GM18867 (cell line): ENCODE measurements around the gene GPATCH2.
"Not testable (repeated sequence)": the region's sequence is repeated elsewhere in the genome, so short reads cannot be mapped to it uniquely, and the experiment has no call there.

Experiments
- ATAC-seq: cut with Tn5 transposase; IDR thresholded peaks from one replicate; pipeline ENCODE4 v1.9.1; 2021; ENCODE audit warnings: mild to moderate bottlenecking, moderate library complexity; ENCODE audit not compliant: unreplicated experiment

Gene GPATCH2

DNA sequence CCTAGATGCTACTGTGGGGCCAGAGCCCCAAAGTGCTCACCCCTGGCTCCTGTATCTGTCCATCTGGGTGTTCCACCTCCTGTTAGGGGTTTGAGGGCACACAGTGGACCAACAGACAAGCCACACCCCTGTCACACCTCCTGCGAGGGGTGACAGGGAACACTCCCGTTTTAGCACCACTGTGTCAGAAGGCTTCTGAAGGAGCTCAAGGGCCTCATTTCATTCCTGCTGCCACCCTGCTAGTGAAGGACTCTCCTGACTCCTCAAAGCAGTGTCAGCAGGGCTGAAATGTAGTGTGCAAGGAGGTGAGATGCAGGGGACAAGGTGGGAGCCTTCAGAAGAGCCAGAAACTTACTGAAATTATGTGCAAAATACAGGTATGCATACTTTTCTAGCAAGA lies 174.6 kb downstream of the GPATCH2 start:
- no peak for ATAC-seq

GRCh38 chr1:217453816-217454215 lies 177.1 kb downstream of the GPATCH2 start:
- no peak for ATAC-seq

DNA sequence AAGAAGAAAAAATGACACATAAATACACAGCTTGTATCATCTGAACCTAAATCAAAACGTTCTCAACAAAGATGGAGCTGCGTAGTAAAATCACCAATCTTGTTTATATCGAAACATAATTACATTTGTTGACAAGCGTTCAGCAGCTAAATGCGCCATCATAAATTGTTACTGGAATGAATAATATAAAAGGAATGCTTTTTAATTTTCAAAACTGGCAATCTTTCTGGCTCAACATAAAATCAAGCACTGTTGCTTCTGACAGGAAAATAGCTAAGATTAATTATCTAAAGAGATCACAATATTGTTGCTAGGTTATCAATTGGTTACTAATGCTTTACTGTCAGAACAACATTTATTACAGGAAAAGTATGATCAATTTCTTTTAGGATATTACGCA lies 181.5 kb downstream of the GPATCH2 start:
- no peak for ATAC-seq

- no peak for ATAC-seq
Observed at GRCh38 chr1:217443845-217444244, 187.0 kb downstream of the GPATCH2 start.

GRCh38 chr1:217437376-217437775 lies 193.5 kb downstream of the GPATCH2 start:
- no peak for ATAC-seq

DNA sequence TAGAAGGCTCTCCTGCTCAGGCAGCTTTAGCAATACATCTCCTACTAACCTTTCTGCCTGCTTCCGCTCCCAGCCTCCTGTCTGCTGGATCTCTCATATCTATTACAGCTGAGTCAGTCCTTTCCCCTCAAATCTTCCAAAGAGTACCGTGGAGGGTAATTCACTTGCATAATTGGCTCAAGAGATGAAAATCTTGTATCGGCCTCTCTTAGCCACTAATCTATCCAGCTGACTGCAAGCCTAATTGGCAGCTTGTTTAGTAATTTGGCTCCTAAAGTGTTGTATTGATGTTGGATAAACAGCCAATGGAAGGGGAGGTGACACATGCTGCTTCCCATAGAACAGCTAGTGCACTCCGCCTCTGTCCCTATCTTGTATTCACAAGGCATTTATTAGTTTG lies 195.7 kb downstream of the GPATCH2 start:
- ATAC-seq: no peak

DNA sequence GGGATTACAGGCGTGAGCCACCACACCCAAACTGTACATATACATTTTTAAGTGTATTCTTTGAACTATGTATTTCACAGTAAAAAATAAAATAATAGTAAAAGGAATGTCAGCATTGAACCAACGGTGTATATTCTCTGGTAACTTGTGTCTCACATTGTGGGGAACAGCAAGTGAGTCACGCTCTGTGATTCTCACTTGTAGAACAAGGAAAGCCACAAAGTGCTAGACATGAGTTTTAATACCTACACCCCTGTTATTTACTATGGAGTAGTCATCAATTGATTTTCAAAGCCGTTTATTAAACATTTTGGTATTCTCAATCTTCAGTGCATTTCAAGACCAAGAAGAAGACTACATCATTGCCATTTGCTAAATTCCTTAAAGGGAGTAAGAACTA lies 197.2 kb downstream of the GPATCH2 start:
- no peak for ATAC-seq

- no peak for ATAC-seq
Observed at GRCh38 chr1:217432339-217432738, 198.6 kb downstream of the GPATCH2 start.

DNA sequence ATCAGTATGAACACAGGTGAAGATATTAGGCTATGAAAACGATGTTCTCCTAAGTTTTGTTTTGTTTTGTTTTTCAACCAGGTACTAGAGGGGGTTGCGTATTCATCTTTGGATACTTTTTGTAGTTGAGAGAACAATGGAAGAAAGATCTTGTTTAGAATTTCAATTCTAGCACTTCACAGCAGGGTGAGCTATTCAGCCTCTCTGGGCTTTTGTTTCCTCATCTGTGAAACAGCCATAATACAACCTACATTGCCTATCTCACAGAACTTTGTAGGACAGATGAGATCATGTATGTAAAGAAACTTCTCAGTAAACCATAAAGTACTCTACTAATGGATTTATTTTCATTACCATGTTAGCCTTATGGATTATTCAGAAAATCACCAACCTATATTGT lies 199.5 kb downstream of the GPATCH2 start:
- no peak for ATAC-seq

DNA sequence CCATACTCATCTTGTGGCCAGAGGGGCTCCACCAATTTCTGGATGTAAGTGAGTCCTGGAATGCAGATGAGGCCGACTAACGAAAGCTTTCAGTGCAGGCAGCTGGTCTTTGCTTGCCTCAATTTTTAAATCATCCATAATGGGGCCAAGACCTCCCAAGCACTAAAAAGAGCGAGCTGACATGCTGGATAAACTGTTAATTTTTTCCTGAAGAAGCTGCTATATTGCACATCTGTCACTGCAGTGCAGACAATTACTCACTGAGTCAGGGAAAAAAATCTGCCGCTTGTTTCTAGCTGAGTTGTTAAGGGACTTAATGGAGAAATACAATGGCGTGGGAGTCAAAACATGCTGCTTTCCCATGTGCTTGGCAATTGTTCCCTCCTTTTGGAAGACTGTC lies 205.5 kb downstream of the GPATCH2 start:
- ATAC-seq: no peak

DNA sequence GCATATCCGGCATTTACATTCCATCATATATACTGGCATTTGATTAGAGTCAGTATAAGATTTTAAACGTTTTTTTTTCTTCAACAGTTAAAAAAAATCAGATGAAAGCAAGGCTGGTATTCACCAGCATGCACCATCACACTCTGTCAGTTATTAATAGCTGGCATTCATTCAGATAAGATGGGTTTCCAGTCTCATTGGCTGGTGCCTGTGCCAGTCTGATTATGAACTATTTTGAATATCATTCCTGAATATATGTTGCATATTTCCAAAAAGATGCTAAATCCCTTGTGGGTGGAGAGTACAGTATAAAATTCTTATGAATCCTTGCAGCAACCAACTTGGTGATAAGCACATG lies 211.7 kb downstream of the GPATCH2 start:
- ATAC-seq: no peak

- no peak for ATAC-seq
Observed at GRCh38 chr1:217418269-217419193, 212.4 kb downstream of the GPATCH2 start.

DNA sequence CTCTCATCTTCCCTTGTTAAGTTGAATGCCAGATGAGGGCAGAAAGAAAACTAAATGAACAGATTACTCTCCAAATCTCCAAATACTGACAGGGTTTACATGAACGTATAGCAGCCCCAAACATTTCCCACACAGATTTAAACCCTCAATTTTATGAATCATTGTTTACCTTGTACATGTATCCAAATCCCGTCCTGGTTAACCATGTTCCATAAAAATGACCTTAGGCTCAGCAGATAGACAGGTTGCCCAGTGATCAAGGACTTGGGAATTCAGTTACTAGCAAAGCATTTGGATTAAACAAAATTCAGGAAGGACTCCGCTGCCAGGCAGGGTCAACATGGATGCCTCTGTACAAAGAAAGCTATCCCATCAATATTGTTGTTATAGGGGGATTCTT lies 213.5 kb downstream of the GPATCH2 start:
- no peak for ATAC-seq

DNA sequence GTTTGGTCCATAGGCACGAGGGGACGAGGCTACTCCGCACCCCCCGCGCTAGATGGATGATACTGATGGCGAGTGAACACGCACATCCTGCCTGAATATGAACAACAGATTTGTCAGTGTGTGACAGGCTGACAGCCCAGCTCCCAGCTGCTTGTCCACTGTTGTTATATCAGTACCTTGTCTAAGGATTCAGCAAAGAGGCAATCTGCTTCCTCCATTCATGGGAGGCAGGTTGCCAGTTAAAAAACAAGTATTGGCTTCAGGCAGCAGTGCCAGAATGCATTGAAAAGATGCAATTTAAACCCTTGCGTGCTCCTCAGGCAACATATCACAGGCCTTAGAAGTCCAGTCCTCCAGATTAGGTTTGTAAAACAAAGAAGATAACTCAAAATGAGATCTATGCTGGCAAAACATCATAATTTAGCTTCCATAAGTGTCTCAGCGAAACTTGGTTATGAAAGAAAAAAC lies 223.3 kb downstream of the GPATCH2 start:
- ATAC-seq: no peak

DNA sequence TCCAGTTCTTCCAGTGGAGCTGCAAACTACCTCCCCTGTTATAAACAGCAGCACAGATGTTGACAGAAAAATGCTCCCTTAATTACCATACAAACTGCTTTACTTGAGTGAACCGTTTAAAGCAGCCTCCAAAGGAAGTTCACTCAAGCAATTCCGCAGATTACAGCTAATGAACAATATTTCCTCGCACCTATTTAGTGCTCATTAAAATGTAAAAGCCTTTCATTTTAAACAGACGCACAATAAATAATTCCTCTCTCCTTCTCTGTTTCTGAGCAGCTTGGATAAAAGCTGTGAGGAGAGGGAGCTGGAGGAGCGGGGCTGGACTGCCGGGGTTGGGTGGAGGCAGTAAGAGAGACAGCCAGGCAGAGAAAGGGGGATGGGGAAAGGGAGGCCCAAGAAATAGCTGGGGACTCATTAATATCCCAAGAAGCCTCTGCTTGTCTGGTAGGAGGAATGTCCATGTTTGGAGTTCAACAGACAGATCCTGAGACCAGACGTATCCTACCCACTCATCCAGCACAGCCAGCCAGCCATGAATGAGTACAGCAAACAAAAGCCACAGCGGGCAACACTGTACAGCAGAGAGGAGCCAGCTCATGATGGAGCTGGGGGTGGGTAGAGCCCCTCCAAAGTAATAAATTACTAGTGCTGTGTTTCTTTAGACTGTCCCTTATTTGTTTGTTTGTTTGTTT lies 227.7 kb downstream of the GPATCH2 start:
- no peak for ATAC-seq

GRCh38 chr1:217402301-217402700 lies 228.6 kb downstream of the GPATCH2 start:
- ATAC-seq: no peak

DNA sequence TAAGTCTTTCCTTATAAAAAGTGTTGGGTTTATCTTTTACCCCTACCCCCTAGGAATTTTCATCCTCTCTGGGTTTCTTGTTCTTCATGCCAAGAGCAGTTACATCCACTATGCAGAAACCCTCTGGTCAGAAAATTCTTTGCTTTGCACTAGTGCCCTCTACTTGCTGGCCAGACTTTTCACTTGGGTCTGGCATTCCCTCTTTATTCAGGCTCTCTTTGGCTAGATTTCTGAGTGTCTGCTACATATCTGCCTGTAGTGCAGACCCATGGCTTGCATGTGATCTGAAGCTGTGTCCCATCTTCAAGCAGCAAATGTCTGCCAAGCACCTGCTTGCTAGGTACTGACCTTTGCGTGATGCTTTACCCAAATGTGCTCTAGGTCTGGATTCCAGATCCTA lies 237.0 kb downstream of the GPATCH2 start:
- no peak for ATAC-seq

DNA sequence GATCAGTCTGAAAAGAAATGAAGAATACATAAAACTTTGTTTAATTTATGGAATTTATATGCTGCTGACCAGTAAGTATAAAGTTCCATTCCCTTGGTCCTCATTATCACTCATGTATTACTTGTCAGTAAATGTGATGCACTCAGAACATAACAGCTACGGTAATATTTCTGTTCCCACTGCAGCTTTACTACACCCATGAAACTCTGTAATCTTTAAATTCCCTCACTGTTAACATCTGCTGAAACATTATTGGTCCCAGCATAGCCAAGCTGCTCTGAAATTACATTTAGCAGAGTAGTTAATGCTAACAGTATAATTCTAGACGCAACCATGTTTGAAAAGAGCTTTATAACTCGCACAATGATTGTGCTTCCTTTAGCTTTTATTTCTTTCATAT lies 238.4 kb downstream of the GPATCH2 start:
- no peak for ATAC-seq

- no peak for ATAC-seq
Observed at GRCh38 chr1:217389895-217390294, 241.0 kb downstream of the GPATCH2 start.

DNA sequence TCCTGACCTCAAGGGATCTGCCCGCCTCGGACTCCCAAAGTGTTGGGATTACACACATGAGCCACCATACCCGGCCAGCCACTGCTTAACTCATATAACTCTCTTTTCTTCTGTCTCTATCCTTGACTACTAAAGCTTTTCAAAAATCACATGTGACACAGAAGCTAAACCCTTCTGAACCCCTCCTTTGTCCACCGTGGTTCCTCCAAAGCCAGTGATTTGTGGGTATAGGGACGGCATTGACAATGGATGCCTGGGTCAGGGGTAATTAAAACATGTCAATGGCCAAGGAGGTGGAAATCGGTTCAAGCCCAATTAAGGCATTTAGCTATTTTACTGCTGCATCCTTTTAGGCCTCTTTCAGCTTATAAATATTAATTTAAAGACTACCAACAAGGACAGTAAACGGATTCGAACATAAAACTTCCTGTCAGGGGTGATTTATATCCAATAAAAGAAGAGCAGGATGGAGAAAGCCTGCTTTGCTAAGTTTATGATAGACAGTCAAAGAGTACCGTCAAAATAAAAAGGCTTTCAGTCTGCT lies 242.3 kb downstream of the GPATCH2 start:
- ATAC-seq: no peak

- not testable (repeated sequence) for ATAC-seq
Observed at GRCh38 chr1:217381773-217382172, 249.1 kb downstream of the GPATCH2 start.

DNA sequence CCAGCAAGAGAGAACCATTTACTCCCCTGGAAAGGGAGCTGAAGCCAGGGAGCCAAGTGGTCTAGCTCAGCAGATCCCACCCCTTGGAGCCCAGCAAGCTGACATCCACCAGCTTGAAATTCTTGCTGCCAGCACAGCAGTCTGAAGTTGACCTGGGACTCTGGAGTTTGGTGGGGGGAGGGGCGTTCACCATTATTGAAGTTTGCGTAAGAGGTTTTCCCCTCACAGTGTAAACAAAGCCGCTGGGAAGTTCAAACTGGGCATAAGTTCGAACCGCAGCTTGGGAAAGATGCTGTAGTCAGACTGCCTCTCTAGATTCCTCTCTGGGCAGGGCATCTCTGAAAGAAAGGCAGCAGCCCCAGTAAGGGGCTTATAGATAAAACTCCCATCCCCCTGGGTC lies 251.1 kb downstream of the GPATCH2 start:
- ATAC-seq: not testable (repeated sequence)
